HG03135 (cell line): ENCODE data around the gene CNGB1.
"Not testable (repeated sequence)": the region's sequence is repeated elsewhere in the genome, so short reads cannot be mapped to it uniquely, and the experiment has no call there.

Experiments used
- ATAC-seq: cut with Tn5 transposase; IDR thresholded peaks from one replicate; pipeline ENCODE4 v1.9.1; 2021; ENCODE audit warnings: mild to moderate bottlenecking, moderate library complexity; ENCODE audit not compliant: unreplicated experiment

The CNGB1 gene

GRCh38 chr16:57892447-57893096, 78.4 kb downstream of the CNGB1 start:
- no peak for ATAC-seq

- ATAC-seq: no peak
Measured at GRCh38 chr16:57892041-57892440, 78.9 kb downstream of the CNGB1 start.

GRCh38 chr16:57890752-57891111, 80.2 kb downstream of the CNGB1 start:
- no peak for ATAC-seq

GRCh38 chr16:57889960-57890751, 80.8 kb downstream of the CNGB1 start:
- no peak for ATAC-seq

- no peak for ATAC-seq
Measured at GRCh38 chr16:57889522-57889921, 81.4 kb downstream of the CNGB1 start.

GRCh38 chr16:57889111-57889510, 81.8 kb downstream of the CNGB1 start:
- ATAC-seq: no peak

- no peak for ATAC-seq
Measured at GRCh38 chr16:57888128-57888527, 82.8 kb downstream of the CNGB1 start.

- no peak for ATAC-seq
Measured at GRCh38 chr16:57887711-57888110, 83.2 kb downstream of the CNGB1 start.

- ATAC-seq: no peak
Measured at GRCh38 chr16:57886427-57886826, 84.5 kb downstream of the CNGB1 start.

- no peak for ATAC-seq
Measured at GRCh38 chr16:57884655-57885133, 86.2 kb downstream of the CNGB1 start.

- ATAC-seq: no peak
Measured at GRCh38 chr16:57883953-57884654, 86.8 kb downstream of the CNGB1 start.

- ATAC-seq: no peak
Measured at GRCh38 chr16:57883480-57883879, 87.4 kb downstream of the CNGB1 start.

GRCh38 chr16:57882792-57883191, 88.1 kb downstream of the CNGB1 start:
- no peak for ATAC-seq

GRCh38 chr16:57882206-57882605, 88.7 kb downstream of the CNGB1 start:
- ATAC-seq: no peak

- no peak for ATAC-seq
Measured at GRCh38 chr16:57878586-57878985, 92.3 kb downstream of the CNGB1 start.

- no peak for ATAC-seq
Measured at GRCh38 chr16:57876210-57876609, 94.7 kb downstream of the CNGB1 start.

GRCh38 chr16:57875347-57875746, 95.6 kb downstream of the CNGB1 start:
- no peak for ATAC-seq

- no peak for ATAC-seq
Measured at GRCh38 chr16:57873218-57873617, 97.7 kb downstream of the CNGB1 start.

GRCh38 chr16:57872764-57873163, 98.2 kb downstream of the CNGB1 start:
- not testable (repeated sequence) for ATAC-seq

- no peak for ATAC-seq
Measured at GRCh38 chr16:57871456-57871855, 99.5 kb downstream of the CNGB1 start.

GRCh38 chr16:57870753-57871454, 100.0 kb downstream of the CNGB1 start:
- no peak for ATAC-seq
